SK-N-MC (cell line): ENCODE measurements around the gene C13orf46.

ENCODE experiments used
- DNase-seq: peaks from one replicate; pipeline ENCODE4 v3.0.0-alpha.2; 2011; ENCODE audit warnings: low read depth, low spot score
- H3K27ac ChIP-seq: fragments of 200-600 bp; sonication (generic); 2 replicates; pipeline ENCODE4 v1.5.1; 2016; ENCODE audit warnings: mixed run types
- H3K36me3 ChIP-seq: fragments of 200-600 bp; sonication (generic); 2 replicates; pipeline ENCODE4 v1.6.1; 2017; ENCODE audit warnings: antibody characterized with exemption, low read length, mixed read lengths; ENCODE audit not compliant: insufficient read depth
- H3K4me3 ChIP-seq: fragments of 200-600 bp; sonication (generic); 2 replicates; pipeline ENCODE4 v1.5.1; 2016
- H3K9ac ChIP-seq: fragments of 200-600 bp; sonication (generic); 2 replicates; pipeline ENCODE4 v1.8.0; 2017; ENCODE audit warnings: mixed run types, mixed read lengths; ENCODE audit not compliant: insufficient read length
- H3K9me3 ChIP-seq: fragments of 200-600 bp; sonication (generic); 2 replicates; pipeline ENCODE4 v1.6.1; 2017; ENCODE audit warnings: low read depth, mild to moderate bottlenecking, antibody characterized with exemption, low read length, moderate library complexity, mixed read lengths
- EZH2 ChIP-seq: fragments of 200-600 bp; sonication (generic); IDR thresholded peaks from one replicate; pipeline ENCODE4 v1.6.1; 2017; ENCODE audit warnings: antibody characterized with exemption
- FOXP2 ChIP-seq: optimal IDR thresholded peaks from 2 replicates; pipeline ENCODE3; 2011; ENCODE audit warnings: mild to moderate bottlenecking, moderate library complexity; ENCODE audit not compliant: insufficient read depth; ENCODE audit errors: extremely low read length, control extremely low read depth
- POLR2AphosphoS5 ChIP-seq: IDR thresholded peaks from 2 replicates; pipeline ENCODE4 v1.6.1; 2012; ENCODE audit warnings: mild to moderate bottlenecking, low read depth, low read length, borderline replicate concordance

The C13orf46 gene

DNA sequence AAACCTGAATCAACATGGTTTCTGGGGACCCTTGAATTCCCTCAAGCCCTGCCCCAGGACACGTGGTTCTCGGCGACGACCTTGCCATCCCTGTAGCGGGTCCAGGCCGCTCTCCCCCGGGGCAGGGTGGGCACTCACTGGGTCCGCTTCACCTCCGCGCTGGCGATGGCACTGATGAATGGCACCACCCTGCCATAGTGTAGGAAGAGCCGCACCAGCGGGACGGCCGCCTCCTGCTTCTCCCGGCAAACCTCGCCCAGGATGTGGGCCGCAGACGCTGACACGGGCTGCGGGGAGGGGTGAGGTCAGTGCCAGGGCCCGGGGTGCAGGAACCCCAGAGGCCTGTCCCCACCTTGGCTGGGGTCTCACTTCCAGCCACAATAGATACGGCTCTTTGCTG, 44.1 kb upstream of the C13orf46 start:
- no peak for DNase-seq
- TF ChIP-seq FOXP2: no peak
- TF ChIP-seq EZH2: no peak
- TF ChIP-seq POLR2AphosphoS5: no peak
- Histone ChIP-seq H3K36me3 (no peaks in the 10 kb centered on the region), H3K9ac (no peak overlapping the region), H3K9me3 (no peaks in the 10 kb centered on the region), H3K27ac (no peak overlapping the region), H3K4me3 (no peak overlapping the region)

DNA sequence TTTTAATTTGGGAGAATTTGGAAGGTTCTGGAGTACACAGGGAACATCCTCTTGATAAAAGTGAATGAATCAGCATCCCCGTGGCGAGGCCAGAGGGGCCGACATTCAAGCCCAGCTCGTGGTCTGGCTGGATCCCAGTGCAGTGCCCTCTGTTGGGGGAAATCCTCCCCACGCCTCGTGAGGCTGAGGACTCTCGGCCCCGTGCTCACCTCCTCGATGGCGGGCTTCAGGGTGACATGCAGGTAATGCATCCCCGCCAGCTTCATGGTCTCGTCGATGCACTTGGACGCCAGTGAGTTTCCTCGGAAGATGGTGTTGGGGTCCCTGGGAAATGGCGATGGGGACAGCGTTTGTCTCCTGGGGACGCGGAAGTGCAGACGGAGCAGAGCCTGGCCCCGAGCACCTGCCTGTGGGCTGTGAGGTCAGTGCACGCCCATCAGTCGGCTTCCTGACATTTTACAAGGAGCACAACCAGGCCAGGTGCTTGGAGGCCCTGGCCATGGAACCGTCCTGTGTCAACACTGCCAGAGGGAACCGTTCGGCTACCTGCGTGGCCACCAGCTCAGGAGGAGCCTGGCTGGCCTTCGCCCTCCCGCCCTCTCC, 43.3 kb upstream of the C13orf46 start:
- Histone ChIP-seq H3K4me3 (no peak overlapping the region), H3K9ac (no peak overlapping the region), H3K9me3 (no peaks in the 10 kb centered on the region), H3K36me3 (no peaks in the 10 kb centered on the region), H3K27ac (no peak overlapping the region)
- TF ChIP-seq EZH2: no peak
- no peak for TF ChIP-seq POLR2AphosphoS5
- no peak for TF ChIP-seq FOXP2
- DNase-seq: no peak

DNA sequence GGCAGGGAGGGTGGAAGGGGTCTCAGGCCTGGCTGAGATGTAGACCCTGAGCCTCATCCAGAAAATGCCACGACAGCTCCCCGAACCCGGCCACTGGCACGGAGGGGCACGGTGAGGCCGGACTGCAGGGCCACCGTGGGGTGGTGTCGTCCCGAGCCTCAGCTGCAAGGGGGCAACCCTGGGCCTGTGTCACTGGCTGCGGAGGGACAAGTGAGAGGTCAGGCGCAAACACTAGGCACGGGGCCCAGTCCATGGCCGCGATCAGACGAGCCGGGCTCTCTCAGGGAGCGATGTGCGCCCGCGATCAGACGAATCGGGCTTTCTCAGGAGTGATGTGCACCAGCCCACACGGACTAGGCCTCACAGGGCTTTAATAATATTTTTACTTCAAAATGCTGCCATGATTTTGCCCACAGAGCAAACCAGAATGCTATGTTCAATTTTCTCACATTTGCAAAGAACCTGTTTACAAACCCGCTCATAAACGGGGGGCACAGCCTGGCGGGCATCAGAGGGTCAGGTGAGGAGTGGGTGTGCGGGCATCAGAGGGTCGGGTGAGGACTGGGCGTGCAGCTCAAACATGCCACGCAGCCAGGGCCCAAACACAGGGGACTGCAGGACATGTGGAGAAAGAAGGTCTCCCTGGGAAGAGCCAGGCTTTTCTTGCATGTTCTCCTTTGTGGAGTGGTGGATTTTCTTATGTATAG, 42.6 kb upstream of the C13orf46 start:
- no peaks in the 10 kb centered on the region for H3K36me3 ChIP-seq
- H3K27ac ChIP-seq: no peak overlapping the region
- no peaks in the 10 kb centered on the region for H3K9me3 ChIP-seq
- H3K4me3 ChIP-seq: no peak overlapping the region
- TF ChIP-seq EZH2 (no peak), POLR2AphosphoS5 (no peak), FOXP2 (no peak)
- DNase-seq: no peak
- no peak overlapping the region for H3K9ac ChIP-seq

DNA sequence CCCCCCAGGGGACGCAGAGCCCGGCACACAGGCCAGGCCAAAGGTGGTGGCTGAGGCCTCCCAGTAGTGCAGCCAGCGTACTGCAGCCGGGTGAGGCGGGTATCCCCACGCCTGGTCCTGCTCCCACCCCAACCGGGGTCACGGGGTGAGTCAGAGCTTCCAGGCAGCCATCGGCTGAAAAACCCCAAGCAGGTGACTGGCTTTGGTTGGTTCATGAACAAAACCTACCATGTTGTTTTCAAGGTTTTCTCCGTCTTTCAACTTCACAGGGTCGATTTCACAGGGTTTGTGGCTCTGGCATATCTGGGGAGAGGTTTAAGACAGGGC, 42.1 kb upstream of the C13orf46 start:
- no peak for TF ChIP-seq POLR2AphosphoS5
- TF ChIP-seq FOXP2: no peak
- no peak for TF ChIP-seq EZH2
- Histone ChIP-seq H3K27ac (no peak overlapping the region), H3K36me3 (no peaks in the 10 kb centered on the region), H3K4me3 (no peak overlapping the region), H3K9ac (no peak overlapping the region), H3K9me3 (no peaks in the 10 kb centered on the region)
- DNase-seq: no peak

DNA sequence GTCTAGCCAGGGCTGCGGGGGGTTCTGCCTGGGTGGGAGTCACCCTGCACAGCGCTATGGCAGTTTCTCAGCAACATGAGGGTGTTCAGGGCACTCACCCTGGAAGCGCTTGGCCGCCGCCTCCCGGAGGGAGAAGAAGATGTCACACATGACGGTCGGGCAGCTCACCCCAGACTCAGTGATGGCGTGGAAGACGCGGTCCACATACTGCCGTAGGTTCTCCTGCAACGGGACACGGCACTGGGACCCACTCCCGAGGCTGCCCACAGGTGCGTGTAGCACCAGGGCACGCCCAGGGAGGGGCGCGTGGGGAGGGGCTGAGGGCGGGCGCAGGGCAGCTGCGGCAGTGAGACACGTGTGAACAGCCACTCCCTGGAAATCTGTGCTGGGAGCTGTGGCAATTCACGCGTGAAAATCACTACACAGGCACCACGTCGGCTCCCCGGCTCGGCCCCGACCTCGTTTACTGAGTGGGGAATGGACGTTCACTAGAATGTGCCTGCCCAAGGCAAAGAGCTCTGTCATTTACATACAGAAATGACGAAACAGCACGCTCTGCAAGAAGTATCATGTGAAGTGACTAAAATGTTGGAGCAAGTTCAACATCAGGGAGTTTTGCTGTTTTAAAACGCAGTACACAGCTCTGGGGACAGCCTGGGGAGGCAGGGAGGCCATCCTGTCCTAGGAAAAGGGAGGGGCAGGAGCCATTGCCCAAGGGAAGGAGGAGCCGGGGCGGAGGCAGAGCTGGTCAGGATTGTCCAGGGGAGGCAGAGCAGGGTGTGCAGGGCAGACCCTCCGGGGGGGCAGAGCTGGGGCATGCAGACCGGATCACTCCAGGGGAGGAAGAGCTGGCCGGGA, 41.5 kb upstream of the C13orf46 start:
- DNase-seq: no peak
- Histone ChIP-seq H3K27ac (no peak overlapping the region), H3K4me3 (no peak overlapping the region), H3K36me3 (no peaks in the 10 kb centered on the region), H3K9me3 (no peaks in the 10 kb centered on the region), H3K9ac (no peak overlapping the region)
- TF ChIP-seq POLR2AphosphoS5 (no peak), FOXP2 (no peak), EZH2 (no peak)

DNA sequence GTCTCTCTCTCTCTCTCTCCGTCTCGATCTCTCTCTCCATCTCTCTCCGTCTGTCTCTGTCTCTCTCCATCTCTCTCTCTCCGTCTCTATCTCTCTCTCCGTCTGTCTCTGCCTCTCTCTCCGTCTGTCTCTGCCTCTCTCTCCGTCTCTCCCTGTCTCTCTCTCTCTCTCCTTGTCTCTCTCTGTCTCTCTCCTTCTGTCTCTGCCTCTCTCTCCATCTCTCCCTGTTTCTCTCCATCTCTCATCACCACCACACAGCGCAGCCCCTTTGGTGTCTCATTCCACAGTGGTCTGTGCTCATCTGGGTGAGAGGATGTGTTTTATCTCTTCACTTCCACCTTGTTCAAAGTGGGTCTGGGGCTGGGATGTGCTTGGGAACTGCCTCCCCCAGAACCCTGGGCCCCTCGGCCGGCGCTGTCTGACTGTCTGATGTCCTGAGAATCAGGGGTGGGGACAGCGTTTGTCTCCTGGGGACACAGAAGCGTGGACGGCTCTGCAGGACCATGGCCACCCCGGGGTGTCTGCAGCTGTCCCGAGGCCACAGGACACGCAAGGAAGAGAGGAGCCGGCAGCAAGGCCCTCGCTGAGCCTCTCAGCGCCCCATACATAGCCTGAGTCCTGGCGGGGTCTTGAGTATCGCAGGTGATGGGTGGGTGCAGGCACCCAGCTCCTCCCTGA, 40.2 kb upstream of the C13orf46 start:
- no peak for DNase-seq
- no peak overlapping the region for H3K27ac ChIP-seq
- no peak overlapping the region for H3K9ac ChIP-seq
- no peaks in the 10 kb centered on the region for H3K36me3 ChIP-seq
- TF ChIP-seq FOXP2: no peak
- TF ChIP-seq POLR2AphosphoS5: no peak
- no peak for TF ChIP-seq EZH2
- no peak overlapping the region for H3K4me3 ChIP-seq
- no peaks in the 10 kb centered on the region for H3K9me3 ChIP-seq

DNA sequence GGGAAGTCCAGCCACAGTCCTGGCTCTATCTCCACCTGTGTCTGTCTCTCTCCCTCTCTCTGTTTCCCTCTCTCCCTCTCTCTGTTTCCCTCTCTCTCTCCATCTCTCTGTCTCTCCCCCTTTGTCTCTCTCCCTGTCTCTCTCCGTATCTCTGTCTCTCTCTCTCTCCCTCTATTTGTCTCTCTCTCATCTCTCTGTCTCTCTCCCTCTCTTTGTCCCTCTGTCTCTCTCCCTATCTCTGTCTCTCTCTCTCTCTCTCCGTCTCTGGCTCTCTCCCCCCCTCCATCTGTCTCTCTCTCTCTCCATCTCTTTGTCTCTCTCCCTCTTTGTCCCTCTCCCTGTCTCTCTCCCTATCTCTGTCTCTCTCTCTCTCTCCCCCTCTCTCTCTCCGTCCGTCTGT, 39.5 kb upstream of the C13orf46 start:
- Histone ChIP-seq H3K36me3 (no peaks in the 10 kb centered on the region), H3K27ac (no peak overlapping the region), H3K9me3 (no peaks in the 10 kb centered on the region), H3K9ac (no peak overlapping the region), H3K4me3 (no peak overlapping the region)
- no peak for DNase-seq
- TF ChIP-seq EZH2 (no peak), POLR2AphosphoS5 (no peak), FOXP2 (no peak)

DNA sequence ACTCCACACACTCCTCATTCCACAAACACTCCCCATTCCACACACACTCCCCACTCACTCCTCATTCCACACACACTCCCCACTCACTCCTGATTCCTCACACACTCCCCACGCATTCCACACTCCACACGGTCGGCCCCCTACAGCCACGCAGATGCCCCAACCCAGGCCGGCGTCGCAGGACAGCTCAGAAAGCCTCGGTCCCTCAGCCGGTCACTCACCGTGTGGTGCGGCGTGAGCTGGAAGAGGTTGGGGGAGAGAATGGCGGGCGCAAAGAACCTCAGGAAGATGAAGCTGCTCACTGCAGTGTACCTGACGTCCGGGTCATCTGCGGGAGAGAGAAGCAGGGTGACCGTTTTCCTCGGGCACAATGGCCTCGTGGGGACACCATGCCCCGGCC, 39.0 kb upstream of the C13orf46 start:
- DNase-seq: no peak
- TF ChIP-seq FOXP2: no peak
- no peak for TF ChIP-seq EZH2
- no peak for TF ChIP-seq POLR2AphosphoS5
- Histone ChIP-seq H3K9ac (no peak overlapping the region), H3K27ac (no peak overlapping the region), H3K4me3 (no peak overlapping the region), H3K36me3 (no peaks in the 10 kb centered on the region), H3K9me3 (no peaks in the 10 kb centered on the region)
